Subcutaneous adipose tissue (tissue), 4 donors: ENCODE results near the gene KIAA1328. TPM values are rescaled to one million over a fixed set of nuclear protein-coding genes. Genes with fewer than 3 reads are reported as not detected.

ENCODE experiments used
- total RNA-seq, 4 donors: library from RNA; depleted of rRNA; stranded (reverse); fragments of >200 nt; gene quantifications; one replicate each; pipeline ENCODE4 v1.1.0, GENCODE V29; 2016
- TF ChIP-seq, protein P1 (sequence below): fragments of 450-650 bp; IDR thresholded peaks from one replicate; pipeline ENCODE4 v1.5.1; 2016; ENCODE audit warnings: low read depth, mild to moderate bottlenecking, control low read depth, antibody characterized with exemption, moderate library complexity

Gene KIAA1328
- total RNA-seq, 4 donors from 2014 or later, result 15.0 to 22.8 (median 18.9) TPM

GRCh38 chr18:37166491-37166890, 337.6 kb downstream of the KIAA1328 start:
- TF ChIP-seq, protein P1, sequence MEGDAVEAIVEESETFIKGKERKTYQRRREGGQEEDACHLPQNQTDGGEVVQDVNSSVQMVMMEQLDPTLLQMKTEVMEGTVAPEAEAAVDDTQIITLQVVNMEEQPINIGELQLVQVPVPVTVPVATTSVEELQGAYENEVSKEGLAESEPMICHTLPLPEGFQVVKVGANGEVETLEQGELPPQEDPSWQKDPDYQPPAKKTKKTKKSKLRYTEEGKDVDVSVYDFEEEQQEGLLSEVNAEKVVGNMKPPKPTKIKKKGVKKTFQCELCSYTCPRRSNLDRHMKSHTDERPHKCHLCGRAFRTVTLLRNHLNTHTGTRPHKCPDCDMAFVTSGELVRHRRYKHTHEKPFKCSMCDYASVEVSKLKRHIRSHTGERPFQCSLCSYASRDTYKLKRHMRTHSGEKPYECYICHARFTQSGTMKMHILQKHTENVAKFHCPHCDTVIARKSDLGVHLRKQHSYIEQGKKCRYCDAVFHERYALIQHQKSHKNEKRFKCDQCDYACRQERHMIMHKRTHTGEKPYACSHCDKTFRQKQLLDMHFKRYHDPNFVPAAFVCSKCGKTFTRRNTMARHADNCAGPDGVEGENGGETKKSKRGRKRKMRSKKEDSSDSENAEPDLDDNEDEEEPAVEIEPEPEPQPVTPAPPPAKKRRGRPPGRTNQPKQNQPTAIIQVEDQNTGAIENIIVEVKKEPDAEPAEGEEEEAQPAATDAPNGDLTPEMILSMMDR, result no peak

- TF ChIP-seq, protein P1, result no peak
These were observed 342.1 kb downstream of the KIAA1328 start for GRCh38 chr18:37170984-37171383.

GRCh38 chr18:37173384-37173783, 344.5 kb downstream of the KIAA1328 start:
- TF ChIP-seq, protein P1, result no peak

GRCh38 chr18:37175727-37176620, 347.0 kb downstream of the KIAA1328 start:
- TF ChIP-seq, protein P1, result no peak

DNA sequence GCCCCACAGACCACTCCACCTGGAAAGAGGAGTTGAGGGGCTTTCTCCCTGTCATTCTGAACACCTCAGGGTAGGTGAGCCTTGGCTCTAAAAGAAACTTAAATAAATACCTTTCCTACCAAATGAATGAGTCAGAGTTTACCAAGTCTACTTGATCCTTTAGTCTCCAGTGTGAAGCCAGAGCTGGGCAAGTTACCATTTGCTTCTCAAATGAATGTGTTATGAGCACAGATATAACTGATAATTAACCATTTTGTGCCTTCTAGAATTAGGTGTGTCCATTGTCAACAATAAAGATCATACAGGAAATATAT, 347.7 kb downstream of the KIAA1328 start:
- TF ChIP-seq, protein P1, result no peak

DNA sequence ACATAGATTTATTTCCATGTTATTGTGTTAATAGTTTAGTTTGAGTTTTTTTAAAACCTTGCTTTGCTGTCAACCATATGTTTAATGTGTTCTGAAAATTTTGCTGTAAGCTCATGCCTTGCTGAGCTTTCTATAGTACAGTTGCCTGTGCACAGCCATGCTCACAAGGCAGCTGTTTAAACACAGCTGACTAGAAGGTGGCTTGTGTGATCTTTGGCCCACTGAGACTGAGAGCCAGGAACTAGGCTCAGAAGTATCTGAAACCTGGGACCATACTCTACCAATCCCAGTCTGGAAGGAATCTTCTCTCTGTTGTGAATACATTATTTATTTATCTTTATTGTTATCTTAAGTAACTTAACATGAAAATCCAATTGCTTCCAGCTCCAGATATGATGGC, 350.5 kb downstream of the KIAA1328 start:
- TF ChIP-seq, protein P1, result no peak

- TF ChIP-seq, protein P1, result no peak
These were observed 351.2 kb downstream of the KIAA1328 start for GRCh38 chr18:37180086-37180485.
